NB4 (cell line): ENCODE data around the gene LEMD2.

Experiments
- POLR2A ChIP-seq: IDR thresholded peaks from 2 replicates; pipeline ENCODE4 v1.6.1; 2011; ENCODE audit warnings: mild to moderate bottlenecking; ENCODE audit not compliant: insufficient read length; ENCODE audit errors: extremely low read depth
- TF ChIP-seq, protein P1 (sequence below): IDR thresholded peaks from one replicate; pipeline ENCODE4 v1.5.1; 2012; ENCODE audit warnings: low read depth, low read length

- TF ChIP-seq, protein P1, sequence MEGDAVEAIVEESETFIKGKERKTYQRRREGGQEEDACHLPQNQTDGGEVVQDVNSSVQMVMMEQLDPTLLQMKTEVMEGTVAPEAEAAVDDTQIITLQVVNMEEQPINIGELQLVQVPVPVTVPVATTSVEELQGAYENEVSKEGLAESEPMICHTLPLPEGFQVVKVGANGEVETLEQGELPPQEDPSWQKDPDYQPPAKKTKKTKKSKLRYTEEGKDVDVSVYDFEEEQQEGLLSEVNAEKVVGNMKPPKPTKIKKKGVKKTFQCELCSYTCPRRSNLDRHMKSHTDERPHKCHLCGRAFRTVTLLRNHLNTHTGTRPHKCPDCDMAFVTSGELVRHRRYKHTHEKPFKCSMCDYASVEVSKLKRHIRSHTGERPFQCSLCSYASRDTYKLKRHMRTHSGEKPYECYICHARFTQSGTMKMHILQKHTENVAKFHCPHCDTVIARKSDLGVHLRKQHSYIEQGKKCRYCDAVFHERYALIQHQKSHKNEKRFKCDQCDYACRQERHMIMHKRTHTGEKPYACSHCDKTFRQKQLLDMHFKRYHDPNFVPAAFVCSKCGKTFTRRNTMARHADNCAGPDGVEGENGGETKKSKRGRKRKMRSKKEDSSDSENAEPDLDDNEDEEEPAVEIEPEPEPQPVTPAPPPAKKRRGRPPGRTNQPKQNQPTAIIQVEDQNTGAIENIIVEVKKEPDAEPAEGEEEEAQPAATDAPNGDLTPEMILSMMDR = no peak
- no peak for TF ChIP-seq POLR2A
Measured at GRCh38 chr6:33799454-33800113, 10.7 kb upstream of the LEMD2 start.
